Common myeloid progenitor, CD34-positive (primary cell): Measurements from ENCODE around the gene TARBP2.

Experiments used
- CTCF ChIA-PET: fragments of 350-600 bp; sonication (Branson Sonifier 250); formaldehyde crosslinking; loops from one replicate; lab custom pipeline; 2021; ENCODE audit warnings: antibody characterized with exemption; lab: Charles Lee
- POLR2A ChIA-PET: fragments of 350-600 bp; sonication (Branson Sonifier 250); formaldehyde crosslinking; loops from one replicate; lab custom pipeline; 2021; ENCODE audit warnings: antibody characterized with exemption; lab: Charles Lee
- DNase-seq, 3 donors: peaks; one replicate each; pipeline versions ENCODE4 v3.0.0 to v3.0.0-alpha.2; 2013
- H3K27ac ChIP-seq, 2 experiments: 1 replicate in 1 of 2; 2 replicates in 1 of 2; pipeline ENCODE4 v1.7.0; 2013; ENCODE audit warnings: inconsistent platforms in 2 of 2, low read length in 2 of 2, mild to moderate bottlenecking in 2 of 2, low read depth in 1 of 2, moderate library complexity in 1 of 2; ENCODE audit not compliant: severe bottlenecking in 2 of 2, insufficient read depth in 1 of 2, poor library complexity in 1 of 2
- H3K27me3 ChIP-seq, 5 experiments: replicated peaks in 2 of 5; 1 replicate in 3 of 5; 2 replicates in 2 of 5; pipeline versions ENCODE4 v1.6.1 to v1.7.0; 2013; ENCODE audit warnings: low read length in 4 of 5, mild to moderate bottlenecking in 2 of 5, moderate library complexity in 2 of 5, inconsistent platforms in 1 of 5; ENCODE audit not compliant: insufficient read depth in 5 of 5, control insufficient read depth in 4 of 5
- H3K36me3 ChIP-seq, 4 experiments: 1 replicate in 2 of 4; 2 replicates in 2 of 4; pipeline versions ENCODE4 v1.6.1 to v1.7.0; 2013; ENCODE audit warnings: low read length in 3 of 4, control low read depth in 1 of 4, mild to moderate bottlenecking in 1 of 4; ENCODE audit not compliant: control insufficient read depth in 4 of 4, insufficient read depth in 4 of 4
- H3K4me1 ChIP-seq, 4 experiments: 1 replicate in 3 of 4; 2 replicates in 1 of 4; pipeline versions ENCODE4 v1.6.1 to v1.7.1; 2013; ENCODE audit warnings: low read length in 3 of 4, mild to moderate bottlenecking in 3 of 4, control low read depth in 1 of 4, inconsistent platforms in 1 of 4, moderate library complexity in 1 of 4; ENCODE audit not compliant: control insufficient read depth in 4 of 4, insufficient read depth in 4 of 4; ENCODE audit errors: control extremely low read depth in 1 of 4
- H3K4me3 ChIP-seq, 7 experiments: 1 replicate in 4 of 7; 2 replicates in 3 of 7; pipeline versions ENCODE4 v1.5.1 to v1.7.0; 2013; ENCODE audit warnings: mild to moderate bottlenecking in 7 of 7, low read length in 6 of 7, moderate library complexity in 6 of 7, inconsistent platforms in 2 of 7, low read depth in 2 of 7, control low read depth in 1 of 7; ENCODE audit not compliant: insufficient read depth in 4 of 7, control insufficient read depth in 1 of 7; ENCODE audit errors: extremely low read depth in 1 of 7
- H3K9me3 ChIP-seq, 5 experiments: 1 replicate in 4 of 5; 2 replicates in 1 of 5; pipeline versions ENCODE4 v1.6.1 to v1.7.1; 2013; ENCODE audit warnings: low read length in 4 of 5, mild to moderate bottlenecking in 2 of 5, inconsistent platforms in 1 of 5, low read depth in 1 of 5, moderate library complexity in 1 of 5; ENCODE audit not compliant: control insufficient read depth in 4 of 5, insufficient read depth in 2 of 5; ENCODE audit errors: control extremely low read depth in 1 of 5
- whole genome bisulfite sequencing: methylation state at CpG from one replicate; pipeline ENCODE4 v1.1.5; 2013; ENCODE audit not compliant: insufficient coverage; 5-methylcytosine and 5-hydroxymethylcytosine counted together

The TARBP2 gene

GRCh38 chr12:53502983-53503728 is 2.1 kb downstream of the TARBP2 start:
- CTCF ChIA-PET: interaction anchor here (1.7 to 10.5 kb wide), 2 partner anchors 13 to 28 kb away, joined by 4 to 130 read pairs; no protein-coding TSS in a partner anchor
- Histone ChIP-seq H3K36me3 (peaks cover 13 to 49% (median 37%) of the 10 kb centered on the region in 4 experiments), H3K4me3 (no peak overlapping the region), H3K27me3 (no peaks in the 10 kb centered on the region), H3K9me3 (no peaks in the 10 kb centered on the region), H3K4me1 (peaks cover 4 to 36% (median 34%) of the 10 kb centered on the region in 4 experiments), H3K27ac (peak overlapping the region in 1 of 2 experiments; percentile 95)
- POLR2A ChIA-PET: no interaction called here
- no peak for DNase-seq
- WGBS: 95% methylated on average over 8 of the region's 10 CpGs

GRCh38 chr12:53504004-53504920 is 3.2 kb downstream of the TARBP2 start:
- H3K27me3 ChIP-seq: no peaks in the 10 kb centered on the region
- ChIA-PET POLR2A (no interaction called here), CTCF (interaction anchor here (0.7 to 10.5 kb wide), 7 partner anchors 9 to 178 kb away, joined by 3 to 130 read pairs (median 4); no protein-coding TSS in a partner anchor)
- no peaks in the 10 kb centered on the region for H3K9me3 ChIP-seq
- H3K4me3 ChIP-seq: no peak overlapping the region
- 98% methylated on average over 9 of the region's 14 CpGs for WGBS
- H3K36me3 ChIP-seq: peaks cover 13 to 49% (median 37%) of the 10 kb centered on the region in 4 experiments
- peaks cover 4 to 32% (median 28%) of the 10 kb centered on the region in 4 experiments for H3K4me1 ChIP-seq
- no peak for DNase-seq
- no peak overlapping the region for H3K27ac ChIP-seq

- ChIA-PET CTCF (interaction anchor here (1.3 to 10.5 kb wide), 4 partner anchors 14 to 179 kb away, joined by 3 to 130 read pairs (median 6); no protein-coding TSS in a partner anchor), POLR2A (no interaction called here)
- 96% methylated on average over 10 of the region's 10 CpGs for WGBS
- no peak overlapping the region for H3K27ac ChIP-seq
- peaks cover under 1 to 26% (median 22%) of the 10 kb centered on the region in 4 experiments for H3K4me1 ChIP-seq
- H3K27me3 ChIP-seq: no peaks in the 10 kb centered on the region
- peaks cover 13 to 49% (median 38%) of the 10 kb centered on the region in 4 experiments for H3K36me3 ChIP-seq
- DNase-seq: no peak
- no peak overlapping the region for H3K4me3 ChIP-seq
- H3K9me3 ChIP-seq: no peaks in the 10 kb centered on the region
Measured at GRCh38 chr12:53505086-53505485, 4.0 kb downstream of the TARBP2 start.

GRCh38 chr12:53505555-53506449 is 4.7 kb downstream of the TARBP2 start:
- Histone ChIP-seq H3K9me3 (no peaks in the 10 kb centered on the region), H3K36me3 (peaks cover 13 to 56% (median 45%) of the 10 kb centered on the region in 4 experiments), H3K27me3 (no peaks in the 10 kb centered on the region), H3K4me3 (no peak overlapping the region), H3K4me1 (peaks cover 0 to 22% (median 18%) of the 10 kb centered on the region in 4 experiments), H3K27ac (no peak overlapping the region)
- ChIA-PET CTCF (interaction anchor here (1.0 to 10.5 kb wide), 5 partner anchors 15 to 217 kb away, joined by 3 to 130 read pairs (median 4); no protein-coding TSS in a partner anchor), POLR2A (no interaction called here)
- DNase-seq: no peak
- WGBS: 98% methylated on average over 15 of the region's 19 CpGs

GRCh38 chr12:53506450-53506785 is 5.3 kb downstream of the TARBP2 start:
- Histone ChIP-seq H3K27me3 (no peaks in the 10 kb centered on the region), H3K9me3 (no peaks in the 10 kb centered on the region), H3K27ac (no peak overlapping the region), H3K36me3 (peaks cover 13 to 58% (median 47%) of the 10 kb centered on the region in 4 experiments), H3K4me3 (no peak overlapping the region), H3K4me1 (peaks cover 0 to 20% (median 15%) of the 10 kb centered on the region in 4 experiments)
- CTCF ChIA-PET: interaction anchor here (1.0 to 10.5 kb wide), 4 partner anchors 15 to 218 kb away, joined by 3 to 130 read pairs (median 4); no protein-coding TSS in a partner anchor
- POLR2A ChIA-PET: no interaction called here
- WGBS: 92% methylated on average over 2 of the region's 2 CpGs
- no peak for DNase-seq

- Histone ChIP-seq H3K27ac (no peak within 1 kb of the TSS), H3K4me1 (peaks cover 0 to 14% (median 9%) of the 10 kb centered on the region in 4 experiments), H3K36me3 (peaks cover 13 to 64% (median 50%) of the 10 kb centered on the region in 4 experiments), H3K9me3 (no peaks in the 10 kb centered on the region), H3K4me3 (no peak within 1 kb of the TSS), H3K27me3 (no peaks in the 10 kb centered on the region)
- no peak for DNase-seq
- POLR2A ChIA-PET: no interaction called here
- CTCF ChIA-PET: interaction anchor here (1.0 to 10.5 kb wide), 8 partner anchors 9 to 180 kb away, joined by 3 to 130 read pairs (median 16); no protein-coding TSS in a partner anchor
- 97% methylated on average over 6 of the region's 9 CpGs for WGBS
Measured at GRCh38 chr12:53506881-53507602, 6.0 kb downstream of the TARBP2 start, which contains the start of gene NPFF. TSS of gene NPFF (minus strand) at chr12:53507484. CDS start at chr12:53507474, 10 bp downstream.
